Measurements from ENCODE around the gene MBD3L3.
"Not testable (repeated sequence)": the region's sequence is repeated elsewhere in the genome, so short reads cannot be mapped to it uniquely, and the experiment has no call there.

Gene MBD3L3

DNA sequence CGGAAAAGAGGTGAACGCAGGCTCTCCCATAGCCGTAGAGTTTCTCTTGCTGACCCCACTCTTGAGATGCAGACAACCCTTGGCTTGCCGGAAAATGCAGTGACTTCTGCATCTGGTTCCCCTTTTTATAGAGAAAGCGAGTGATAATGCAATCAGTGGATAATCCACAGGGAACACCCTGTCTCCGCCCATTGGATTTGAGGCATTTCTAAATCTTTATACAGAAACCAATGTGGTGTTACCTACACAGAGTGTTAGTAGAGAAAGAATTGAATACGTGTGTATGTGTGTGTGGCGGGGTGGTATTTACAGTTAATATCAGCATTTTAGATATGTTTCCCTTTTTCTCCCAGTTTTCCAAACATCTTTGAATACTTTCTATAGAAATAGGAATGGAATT lies at the start of gene MBD3L3:
TSS of gene MBD3L3 (minus strand) at position 101 of the 400 bp plus-strand sequence. CDS start at position 30, 71 bp downstream.
- not testable (repeated sequence) for H3K27ac Mint-ChIP-seq, H3K4me1 Mint-ChIP-seq, H3K27me3 Mint-ChIP-seq, ATAC-seq, H3K9me3 Mint-ChIP-seq, H3K4me3 Mint-ChIP-seq, H3K36me3 Mint-ChIP-seq

DNA sequence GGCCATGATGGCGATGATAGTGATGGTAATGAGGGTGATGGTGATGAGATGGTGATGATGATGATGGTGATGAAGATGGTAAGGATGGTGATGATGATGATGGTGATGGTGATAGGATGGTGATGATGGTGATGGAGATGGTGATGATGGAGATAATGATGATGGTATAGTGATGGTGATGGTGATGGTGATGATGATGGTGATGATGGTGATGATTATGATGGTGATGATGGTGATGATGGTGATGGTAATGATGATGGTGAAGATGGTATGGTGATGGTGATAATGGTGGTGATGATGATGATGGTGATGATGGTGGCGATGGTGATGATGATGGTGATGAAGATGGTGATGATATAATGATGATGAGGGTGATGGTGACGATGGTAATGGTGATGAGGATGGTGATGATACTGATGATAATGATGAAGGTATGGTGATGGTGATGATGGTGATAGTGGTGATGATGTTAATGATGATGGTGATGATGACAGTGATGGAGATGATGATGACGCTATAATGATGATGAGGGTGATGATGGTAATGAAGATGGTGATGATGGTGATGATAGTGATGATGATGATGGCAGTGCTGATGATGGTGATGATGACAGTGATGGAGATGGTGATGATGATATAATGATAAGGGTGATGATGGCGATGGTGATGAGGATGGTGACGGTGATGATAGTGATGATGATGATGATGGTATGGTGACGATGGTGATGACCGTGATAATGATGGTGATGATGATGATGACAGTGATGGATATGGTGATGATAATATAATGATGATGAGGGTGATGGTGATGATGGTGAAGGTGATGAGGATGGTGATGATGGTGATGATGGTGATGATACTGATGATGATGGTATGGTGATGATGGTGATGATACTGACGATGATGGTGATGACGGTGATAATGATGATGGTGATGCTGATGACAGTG lies 48.5 kb upstream of the MBD3L3 start:
- no peaks in the 10 kb centered on the region for H3K36me3 Mint-ChIP-seq
- H3K27ac Mint-ChIP-seq = no peak overlapping the region
- H3K27me3 Mint-ChIP-seq = no peaks in the 10 kb centered on the region
- H3K4me3 Mint-ChIP-seq = no peak overlapping the region
- H3K9me3 Mint-ChIP-seq = no peaks in the 10 kb centered on the region
- ATAC-seq = no peak
- H3K4me1 Mint-ChIP-seq = no peaks in the 10 kb centered on the region

DNA sequence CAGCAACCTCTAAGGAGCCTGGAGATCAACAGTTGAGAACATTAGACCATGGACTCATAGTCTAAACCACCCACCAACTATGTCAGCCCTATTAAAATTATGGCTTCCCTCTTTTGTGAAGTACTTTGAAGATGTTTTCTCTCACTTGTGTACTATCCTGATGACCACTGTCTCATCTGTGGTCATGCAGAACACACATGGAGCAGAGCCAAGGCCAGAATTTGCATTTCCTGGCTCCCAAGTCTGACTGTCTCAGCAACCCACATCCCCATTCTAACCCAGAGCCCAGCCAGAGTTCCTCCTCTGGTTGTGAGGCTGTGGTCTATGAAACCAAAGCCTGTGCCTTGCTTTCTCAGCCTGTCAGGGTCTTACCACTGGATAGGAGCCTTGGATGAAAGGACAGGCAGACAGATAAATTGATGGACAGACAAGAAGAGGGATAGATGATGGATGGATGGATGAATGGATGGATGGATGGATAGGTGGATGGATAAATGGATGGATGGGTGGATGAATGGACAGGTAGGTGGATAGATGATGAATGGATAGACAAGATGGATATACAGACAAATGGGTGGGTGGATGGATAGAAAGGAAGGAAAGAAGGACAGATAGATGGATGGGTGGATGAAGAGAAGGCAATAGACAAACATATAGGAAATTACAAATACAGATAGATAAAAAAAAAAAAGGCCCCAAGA lies 46.4 kb upstream of the MBD3L3 start:
- Mint-ChIP-seq H3K4me3 (no peak overlapping the region), H3K27me3 (no peaks in the 10 kb centered on the region), H3K4me1 (no peaks in the 10 kb centered on the region), H3K27ac (no peak overlapping the region), H3K36me3 (no peaks in the 10 kb centered on the region), H3K9me3 (no peaks in the 10 kb centered on the region)
- no peak for ATAC-seq

DNA sequence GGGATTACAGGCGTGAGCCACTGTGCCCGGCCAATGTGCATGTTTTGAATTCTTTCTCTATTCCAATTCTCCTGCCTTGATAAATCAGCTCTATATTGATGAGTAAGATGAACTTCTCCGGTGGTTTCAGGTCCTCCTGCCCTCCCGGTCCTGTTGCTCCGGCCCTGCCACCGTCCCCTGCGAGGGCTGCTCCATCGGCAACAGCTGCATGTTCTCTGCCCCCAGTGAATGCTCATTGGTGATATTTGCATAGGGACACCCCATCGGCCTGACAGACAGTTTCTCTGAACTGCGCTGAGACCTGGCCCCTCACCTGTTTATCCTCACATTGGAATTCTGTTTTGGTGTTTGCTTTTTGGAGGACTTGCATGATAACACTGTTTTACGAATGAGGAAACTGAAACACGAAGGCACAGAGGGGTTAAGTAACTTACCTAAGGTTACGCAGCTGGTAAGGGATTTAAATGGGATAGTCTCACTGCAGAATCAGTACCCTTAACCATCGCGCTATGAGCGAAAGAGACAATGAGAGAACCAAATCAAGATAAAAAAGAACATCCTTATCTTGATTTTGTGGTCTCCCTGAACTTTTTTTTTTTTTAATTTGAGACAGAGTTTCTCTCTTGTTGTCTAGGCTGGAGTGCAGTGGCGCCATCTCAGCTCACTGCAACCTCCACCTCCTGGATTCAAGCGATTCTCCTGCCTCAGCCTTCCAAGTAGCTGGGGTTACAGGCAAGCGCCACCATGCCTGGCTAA lies 43.2 kb upstream of the MBD3L3 start:
- H3K27ac Mint-ChIP-seq = no peak overlapping the region

DNA sequence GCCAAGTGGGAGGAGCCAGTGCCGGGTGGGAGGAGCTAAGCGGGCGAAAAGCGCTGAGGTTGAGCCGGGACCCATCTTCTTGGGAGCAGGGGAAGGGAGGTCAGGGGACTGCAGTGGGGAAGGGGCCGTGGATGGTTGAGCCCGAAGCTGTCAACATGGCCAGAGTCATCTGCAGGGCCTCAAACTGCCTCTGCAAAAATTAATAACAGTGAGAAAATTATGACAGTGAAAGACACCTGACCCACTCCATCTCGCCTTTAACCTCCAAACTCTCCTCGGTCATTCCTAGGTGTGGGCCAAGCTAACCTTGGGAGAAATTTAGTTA lies 41.1 kb upstream of the MBD3L3 start:
- no peaks in the 10 kb centered on the region for H3K27me3 Mint-ChIP-seq
- peaks cover 15% of the 10 kb centered on the region for H3K4me1 Mint-ChIP-seq
- H3K9me3 Mint-ChIP-seq = peaks cover 21% of the 10 kb centered on the region
- ATAC-seq = no peak
- peak overlapping the region; percentile 99 for H3K4me3 Mint-ChIP-seq
- H3K36me3 Mint-ChIP-seq = peaks cover 6% of the 10 kb centered on the region
- H3K27ac Mint-ChIP-seq = peak overlapping the region; percentile 98

More for the DNA sequence above, 43.2 kb upstream of the MBD3L3 start:
- Mint-ChIP-seq H3K4me3 (no peak overlapping the region), H3K4me1 (peaks cover 15% of the 10 kb centered on the region), H3K36me3 (no peaks in the 10 kb centered on the region), H3K27me3 (no peaks in the 10 kb centered on the region), H3K9me3 (peaks cover 9% of the 10 kb centered on the region)
- ATAC-seq = no peak

DNA sequence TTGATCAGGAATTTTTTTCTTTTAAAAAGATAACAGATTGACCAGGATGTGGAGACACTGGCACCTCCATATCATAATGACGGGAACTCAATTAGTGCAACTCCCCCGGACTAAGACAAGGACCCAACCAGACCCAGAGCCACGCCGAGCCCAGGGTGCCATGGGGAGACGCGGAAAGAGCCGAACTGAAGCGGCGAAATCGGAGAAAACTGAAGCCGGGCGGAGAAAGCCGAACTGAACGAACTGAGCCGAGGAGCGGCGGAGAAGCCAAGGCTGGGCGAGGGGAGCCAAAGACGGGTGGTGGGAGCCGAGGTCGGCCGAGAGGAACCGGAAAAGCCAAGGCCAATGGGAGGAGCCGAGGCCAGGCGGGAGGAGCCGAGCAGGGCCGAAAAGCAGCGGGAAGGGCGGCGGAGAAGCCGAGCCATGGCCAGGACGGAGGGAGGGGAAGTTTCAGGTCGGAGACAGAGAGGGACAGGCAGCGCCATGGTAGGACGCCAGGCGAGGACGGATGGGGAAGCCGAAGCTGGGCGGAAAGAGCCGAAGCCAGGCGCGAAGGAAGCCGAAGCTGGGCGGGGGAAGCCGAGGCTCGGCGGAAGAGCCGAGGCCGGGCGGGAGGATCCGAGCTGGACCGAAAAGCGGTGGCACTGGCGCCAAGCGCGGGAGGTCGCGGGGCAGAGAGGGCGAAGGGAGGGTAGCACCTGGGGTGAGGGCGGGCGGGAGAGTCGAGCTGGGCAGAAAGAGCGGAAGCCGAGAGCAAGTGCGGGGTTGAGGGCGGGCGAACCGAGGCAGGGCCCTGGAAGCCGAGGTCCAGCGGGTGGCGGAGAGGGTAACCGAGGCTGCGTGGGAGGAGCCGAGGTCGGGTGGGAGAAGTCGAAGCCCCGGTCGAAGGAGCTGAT lies 40.5 kb upstream of the MBD3L3 start:
- peak; percentile 96 for ATAC-seq
- Mint-ChIP-seq H3K4me1 (peaks cover 15% of the 10 kb centered on the region), H3K36me3 (peaks cover 6% of the 10 kb centered on the region), H3K27me3 (no peaks in the 10 kb centered on the region), H3K9me3 (peaks cover 21% of the 10 kb centered on the region), H3K4me3 (peak overlapping the region; percentile 99), H3K27ac (peak overlapping the region; percentile 98)

DNA sequence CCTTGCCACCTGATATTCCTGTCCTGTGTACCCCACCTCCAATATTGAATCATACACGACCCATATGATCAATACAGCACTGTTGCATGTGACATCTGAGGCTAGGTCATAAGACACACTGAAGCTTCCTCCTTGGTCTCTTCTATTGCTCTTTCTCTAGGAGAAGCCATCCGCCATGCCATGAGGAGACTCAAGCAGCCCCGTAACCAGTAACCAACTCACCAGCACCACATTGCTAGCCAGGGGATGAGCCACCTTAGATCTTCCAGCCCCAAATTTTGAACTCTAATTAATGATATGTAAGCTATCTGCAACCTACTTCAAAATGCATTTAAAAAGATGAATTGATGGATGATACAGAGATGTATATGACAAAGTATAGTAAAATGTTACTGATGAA lies 39.6 kb upstream of the MBD3L3 start:
- H3K27me3 Mint-ChIP-seq = no peaks in the 10 kb centered on the region
- H3K27ac Mint-ChIP-seq = peak overlapping the region; percentile 98
- peaks cover 6% of the 10 kb centered on the region for H3K36me3 Mint-ChIP-seq
- H3K4me1 Mint-ChIP-seq = peaks cover 15% of the 10 kb centered on the region
- H3K4me3 Mint-ChIP-seq = peak overlapping the region; percentile 99
- peaks cover 21% of the 10 kb centered on the region for H3K9me3 Mint-ChIP-seq
- no peak for ATAC-seq

DNA sequence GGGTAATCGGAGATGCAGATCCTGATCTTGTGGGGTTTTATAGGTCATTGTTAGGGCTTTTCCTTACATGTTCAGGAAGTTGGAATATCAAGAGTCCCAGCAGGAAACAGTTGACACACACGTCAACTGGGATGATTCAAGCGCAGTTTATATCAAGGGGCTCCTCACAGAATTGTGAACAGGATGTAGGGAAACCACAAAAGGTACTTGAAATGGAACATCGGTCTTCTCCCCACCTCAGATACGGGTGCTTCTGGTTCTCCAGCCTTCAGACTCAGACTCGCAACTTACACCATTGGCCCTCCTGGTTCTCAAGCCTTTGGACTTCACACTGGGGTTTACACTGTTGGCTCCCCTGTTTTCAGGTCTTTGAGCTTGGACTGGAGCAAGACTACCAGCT lies 30.5 kb upstream of the MBD3L3 start:
- Mint-ChIP-seq H3K4me3 (no peak overlapping the region), H3K27me3 (no peaks in the 10 kb centered on the region), H3K36me3 (peaks cover 36% of the 10 kb centered on the region), H3K27ac (no peak overlapping the region), H3K9me3 (peaks cover 16% of the 10 kb centered on the region), H3K4me1 (no peaks in the 10 kb centered on the region)
- ATAC-seq = no peak

DNA sequence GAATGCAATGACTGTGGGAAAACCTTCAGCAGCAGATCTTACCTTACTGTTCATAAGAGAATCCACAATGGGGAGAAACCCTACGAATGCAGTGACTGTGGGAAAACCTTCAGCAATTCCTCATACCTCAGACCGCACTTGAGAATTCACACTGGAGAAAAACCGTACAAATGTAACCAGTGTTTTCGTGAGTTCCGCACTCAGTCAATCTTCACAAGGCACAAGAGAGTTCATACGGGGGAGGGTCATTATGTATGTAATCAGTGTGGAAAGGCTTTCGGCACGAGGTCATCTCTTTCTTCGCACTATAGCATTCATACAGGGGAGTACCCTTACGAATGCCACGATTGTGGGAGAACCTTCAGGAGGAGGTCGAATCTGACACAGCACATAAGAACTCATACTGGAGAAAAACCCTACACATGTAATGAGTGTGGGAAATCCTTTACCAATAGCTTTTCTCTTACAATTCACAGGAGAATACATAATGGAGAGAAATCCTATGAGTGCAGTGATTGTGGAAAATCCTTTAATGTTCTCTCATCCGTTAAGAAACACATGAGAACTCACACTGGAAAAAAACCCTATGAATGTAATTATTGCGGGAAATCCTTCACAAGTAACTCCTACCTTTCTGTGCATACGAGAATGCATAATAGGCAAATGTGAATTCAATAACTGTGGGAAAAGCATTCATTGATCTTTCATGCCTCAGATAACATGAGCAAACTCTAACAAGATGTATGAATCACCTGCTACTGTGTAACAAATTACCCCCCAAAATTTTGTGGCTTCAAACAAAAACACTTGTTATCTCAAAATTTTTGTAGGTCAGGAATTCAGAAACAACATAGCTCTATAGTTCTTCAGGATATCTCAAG lies 24.8 kb upstream of the MBD3L3 start:
- no peak for ATAC-seq
- Mint-ChIP-seq H3K27me3 (no peaks in the 10 kb centered on the region), H3K4me1 (no peaks in the 10 kb centered on the region), H3K4me3 (no peak overlapping the region), H3K36me3 (peaks cover 82% of the 10 kb centered on the region), H3K27ac (no peak overlapping the region), H3K9me3 (peaks cover 24% of the 10 kb centered on the region)

DNA sequence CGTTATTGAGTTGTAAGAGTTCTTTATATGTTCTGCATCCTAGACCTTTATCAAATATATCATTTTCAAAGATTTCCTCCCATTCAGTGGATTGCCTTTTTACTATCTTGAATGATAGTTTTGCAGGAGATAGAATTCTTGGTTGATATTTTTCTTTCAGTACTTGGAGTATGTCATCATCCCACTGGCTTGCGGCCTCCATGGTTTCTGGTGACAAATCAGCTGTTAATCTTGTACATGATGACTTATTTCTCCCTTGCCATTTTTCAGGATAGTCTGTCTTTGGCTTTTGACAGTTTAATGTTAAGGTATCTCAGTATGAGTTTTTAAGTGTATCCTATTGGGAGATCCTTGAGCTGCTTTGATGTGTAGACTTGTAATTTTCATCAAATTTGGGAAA lies 19.5 kb upstream of the MBD3L3 start:
- no peak for ATAC-seq
- H3K9me3 Mint-ChIP-seq = peaks cover 15% of the 10 kb centered on the region
- no peak overlapping the region for H3K4me3 Mint-ChIP-seq
- H3K27me3 Mint-ChIP-seq = no peaks in the 10 kb centered on the region
- H3K4me1 Mint-ChIP-seq = no peaks in the 10 kb centered on the region
- H3K36me3 Mint-ChIP-seq = peaks cover 99% of the 10 kb centered on the region
- H3K27ac Mint-ChIP-seq = no peak overlapping the region

DNA sequence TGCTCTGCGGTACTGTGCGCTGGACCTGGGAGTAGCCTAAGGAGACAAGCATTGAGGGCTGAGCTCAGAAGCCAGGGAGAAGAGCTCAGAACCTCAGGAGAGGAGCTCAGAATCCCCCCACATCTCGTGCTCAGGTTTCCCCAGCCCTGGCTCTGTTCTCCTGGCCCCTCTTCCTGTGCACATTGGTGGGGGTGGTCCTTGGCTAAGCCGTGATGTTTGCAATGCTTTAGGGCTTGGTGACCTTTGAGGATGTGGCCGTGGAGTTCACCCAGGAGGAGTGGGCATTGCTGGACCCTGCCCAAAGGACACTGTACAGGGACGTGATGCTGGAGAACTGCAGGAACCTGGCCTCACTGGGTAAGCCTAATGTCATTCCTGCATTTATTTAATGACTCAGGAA lies 17.7 kb upstream of the MBD3L3 start:
- Mint-ChIP-seq H3K9me3 (peaks cover 10% of the 10 kb centered on the region), H3K4me1 (peaks cover 7% of the 10 kb centered on the region), H3K27ac (no peak overlapping the region), H3K27me3 (no peaks in the 10 kb centered on the region), H3K36me3 (peaks cover 95% of the 10 kb centered on the region), H3K4me3 (no peak overlapping the region)
- no peak for ATAC-seq

DNA sequence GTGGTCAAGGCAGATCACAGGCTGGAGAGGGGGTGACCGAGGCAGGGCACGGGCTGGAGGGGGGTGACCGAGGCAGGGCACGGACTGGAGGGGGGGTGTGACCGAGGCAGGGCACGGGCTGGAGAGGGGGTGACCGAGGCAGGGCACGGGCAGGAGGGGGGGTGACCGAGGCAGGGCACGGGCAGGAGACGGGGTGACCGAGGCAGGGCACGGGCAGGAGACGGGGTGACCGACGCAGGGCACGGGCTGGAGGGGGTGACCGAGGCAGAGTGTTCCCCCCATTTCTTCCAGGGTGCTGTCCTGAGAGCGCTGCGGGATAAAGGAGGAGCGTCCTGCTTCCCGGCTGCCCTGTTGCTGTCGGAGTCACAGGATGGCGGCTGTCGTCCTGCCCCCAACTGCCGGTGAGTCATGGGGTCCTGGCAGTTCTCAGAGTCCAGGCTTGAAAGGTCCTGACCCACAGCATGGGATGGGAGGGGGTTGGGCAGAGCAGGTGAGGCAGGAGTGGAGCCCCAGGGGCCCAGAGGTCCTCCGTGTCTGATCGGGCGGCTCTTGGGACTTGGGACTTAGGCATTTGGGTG lies 16.3 kb upstream of the MBD3L3 start:
- no peak for ATAC-seq
- H3K27me3 Mint-ChIP-seq = no peaks in the 10 kb centered on the region
- H3K4me1 Mint-ChIP-seq = peaks cover 7% of the 10 kb centered on the region
- peaks cover 10% of the 10 kb centered on the region for H3K9me3 Mint-ChIP-seq
- H3K4me3 Mint-ChIP-seq = no peak overlapping the region
- H3K36me3 Mint-ChIP-seq = peaks cover 81% of the 10 kb centered on the region
- no peak overlapping the region for H3K27ac Mint-ChIP-seq

DNA sequence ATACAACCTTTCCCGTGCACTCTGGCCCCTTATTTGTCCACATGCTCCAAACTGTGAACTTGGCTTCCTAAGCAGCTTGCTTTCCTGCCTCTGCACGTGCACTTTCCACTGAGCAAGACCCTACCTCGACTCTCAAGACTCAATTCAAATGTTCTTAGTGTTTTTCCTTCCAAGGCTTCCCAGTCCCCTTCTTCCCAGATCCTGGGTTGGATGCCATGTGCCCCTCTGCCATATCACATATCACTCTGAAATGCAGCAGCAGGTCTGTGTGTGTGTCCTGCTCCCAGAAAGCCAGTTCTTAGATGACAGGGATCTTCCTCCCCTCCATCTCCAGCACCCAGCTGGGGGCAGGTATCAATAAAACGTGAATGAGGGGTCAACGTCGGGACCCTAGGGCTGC lies 14.1 kb upstream of the MBD3L3 start:
- peaks cover 14% of the 10 kb centered on the region for H3K4me1 Mint-ChIP-seq
- H3K9me3 Mint-ChIP-seq = no peaks in the 10 kb centered on the region
- no peak overlapping the region for H3K27ac Mint-ChIP-seq
- H3K36me3 Mint-ChIP-seq = peaks cover 59% of the 10 kb centered on the region
- H3K4me3 Mint-ChIP-seq = no peak overlapping the region
- H3K27me3 Mint-ChIP-seq = no peaks in the 10 kb centered on the region
- no peak for ATAC-seq

DNA sequence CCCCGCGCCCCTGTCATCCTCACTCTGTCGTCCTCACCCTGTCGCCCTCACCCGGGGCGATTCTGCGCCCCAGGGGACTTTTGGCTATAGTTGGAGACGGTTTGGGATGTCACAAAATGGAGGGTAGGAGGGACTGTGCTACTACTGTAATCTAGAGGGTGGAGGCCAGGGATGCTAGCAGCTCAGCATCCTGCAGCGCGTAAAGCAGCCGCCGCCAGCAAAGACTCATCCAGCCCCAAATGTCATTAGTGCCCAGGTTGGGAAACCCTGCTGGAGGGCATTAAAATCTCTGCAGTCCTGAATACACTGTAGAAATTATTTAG lies 11.4 kb upstream of the MBD3L3 start:
- H3K27ac Mint-ChIP-seq = peak overlapping the region; percentile 97
- no peak for ATAC-seq
- no peaks in the 10 kb centered on the region for H3K27me3 Mint-ChIP-seq
- peaks cover 14% of the 10 kb centered on the region for H3K4me1 Mint-ChIP-seq
- peak overlapping the region; percentile 96 for H3K4me3 Mint-ChIP-seq
- H3K9me3 Mint-ChIP-seq = peaks cover 3% of the 10 kb centered on the region
- H3K36me3 Mint-ChIP-seq = peaks cover 32% of the 10 kb centered on the region
